HG03196 (cell line): ENCODE measurements around the gene SMURF1.

ENCODE experiments used
- ATAC-seq: cut with Tn5 transposase; IDR thresholded peaks from one replicate; pipeline ENCODE4 v1.9.1; 2021; ENCODE audit not compliant: unreplicated experiment

The SMURF1 gene

GRCh38 chr7:99008181-99008631 lies 135.7 kb downstream of the SMURF1 start:
- no peak for ATAC-seq

- ATAC-seq: no peak
Observed at GRCh38 chr7:99006739-99007424, 137.0 kb downstream of the SMURF1 start.

- no peak for ATAC-seq
Observed at GRCh38 chr7:99005776-99006175, 138.1 kb downstream of the SMURF1 start.

DNA sequence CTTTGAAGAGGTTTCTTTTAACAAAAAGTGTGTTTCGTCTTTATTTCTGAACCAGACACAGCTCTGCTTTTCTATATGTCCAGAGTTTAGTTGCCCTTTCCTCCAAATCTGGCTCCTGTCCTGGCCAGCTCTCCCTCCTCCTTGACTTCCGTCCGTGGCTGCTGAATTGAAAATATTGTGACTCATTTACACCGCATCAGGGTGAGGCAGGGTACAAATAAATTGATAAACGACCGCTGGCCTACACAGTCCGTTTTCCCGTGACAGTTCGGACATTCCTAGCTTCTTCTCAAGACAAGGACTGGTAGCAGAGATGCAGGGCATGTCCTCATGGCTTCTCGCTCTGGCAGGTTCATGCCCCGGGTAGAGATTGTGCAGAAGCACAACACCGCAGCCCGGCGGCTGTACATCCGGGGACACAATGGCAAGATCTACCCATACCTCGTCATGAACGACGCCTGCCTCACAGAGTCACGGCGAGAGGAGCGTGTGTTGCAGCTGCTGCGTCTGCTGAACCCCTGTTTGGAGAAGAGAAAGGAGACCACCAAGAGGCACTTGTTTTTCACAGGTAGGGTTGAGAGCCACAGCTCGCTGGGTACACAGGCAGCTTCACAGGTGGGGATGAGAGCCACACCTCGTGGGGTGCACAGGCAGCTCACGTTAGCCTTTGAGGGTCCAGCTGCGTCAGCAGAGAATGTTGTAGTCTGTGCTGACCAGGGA lies 139.0 kb downstream of the SMURF1 start:
- ATAC-seq: no peak

GRCh38 chr7:99004216-99004615 lies 139.7 kb downstream of the SMURF1 start:
- no peak for ATAC-seq

DNA sequence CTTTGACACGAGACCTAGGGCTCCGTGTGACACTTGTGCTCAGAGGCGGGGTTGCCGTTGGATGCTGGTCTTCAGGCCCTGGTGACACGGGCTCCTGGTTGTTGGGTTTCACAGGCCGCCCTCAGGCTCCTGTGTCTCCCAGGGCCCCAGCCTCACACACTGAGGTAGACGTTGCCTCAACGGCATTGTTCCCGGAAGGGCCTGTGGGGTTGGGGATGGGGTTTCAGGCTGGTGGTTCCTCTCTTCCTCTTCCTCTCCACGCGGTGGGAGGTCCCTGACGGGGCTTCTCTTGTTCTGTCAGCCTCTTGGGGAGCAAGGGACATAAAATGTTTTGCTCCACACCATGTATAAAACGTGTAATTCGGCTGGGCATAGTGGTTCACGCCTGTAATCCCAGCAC lies 140.5 kb downstream of the SMURF1 start:
- ATAC-seq: no peak

DNA sequence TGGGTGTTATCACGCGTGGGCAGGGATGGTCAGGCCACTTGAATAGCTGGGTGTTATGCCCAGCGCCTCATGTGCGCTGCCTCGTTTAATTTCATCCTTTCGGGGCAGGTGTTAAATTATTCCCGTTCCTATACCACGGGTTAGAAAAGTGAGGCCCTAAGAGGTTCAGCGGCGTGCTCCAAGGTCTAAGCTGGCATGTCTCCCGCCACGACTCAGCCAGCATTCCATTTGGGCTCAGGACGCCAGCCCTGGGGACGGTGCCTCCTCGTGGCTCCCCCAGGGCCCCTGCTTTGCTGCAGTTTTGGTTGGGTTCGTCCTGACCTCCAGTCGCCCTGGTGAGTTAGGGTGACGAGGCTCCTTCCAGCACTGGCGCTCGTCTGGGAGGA lies 141.1 kb downstream of the SMURF1 start:
- ATAC-seq: no peak

- no peak for ATAC-seq
Observed at GRCh38 chr7:99002148-99002826, 141.6 kb downstream of the SMURF1 start.

DNA sequence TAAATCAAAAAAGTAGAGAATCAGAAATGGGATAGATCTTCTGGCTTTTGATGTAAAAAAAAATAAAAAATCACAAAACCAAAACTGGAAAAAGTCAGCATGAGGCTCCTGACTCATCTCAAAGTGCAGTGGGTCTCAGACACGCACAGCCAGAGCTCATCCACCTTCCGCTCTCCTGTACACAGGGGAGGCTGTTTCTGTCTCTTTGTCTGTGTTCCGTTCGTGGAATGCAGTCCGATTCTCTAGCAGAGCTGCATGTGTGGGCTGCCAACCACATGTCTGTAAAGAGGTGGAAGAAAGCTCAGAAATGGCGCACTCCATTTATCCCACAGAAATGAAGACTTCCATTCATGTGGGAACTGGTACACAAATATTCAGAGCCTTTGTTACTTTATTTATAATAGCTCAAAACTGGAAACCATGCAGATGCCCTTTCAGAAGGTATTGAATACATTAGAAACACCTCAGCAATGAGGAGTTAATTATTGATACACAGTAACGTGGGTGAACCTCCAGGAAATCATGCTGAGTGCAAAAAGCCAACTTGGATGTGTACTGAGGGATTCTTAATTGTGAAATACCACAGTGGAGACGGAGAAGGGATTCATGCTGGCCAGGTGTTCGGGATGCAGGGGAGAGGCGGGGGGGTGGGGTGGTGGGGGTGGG lies 142.3 kb downstream of the SMURF1 start:
- no peak for ATAC-seq

DNA sequence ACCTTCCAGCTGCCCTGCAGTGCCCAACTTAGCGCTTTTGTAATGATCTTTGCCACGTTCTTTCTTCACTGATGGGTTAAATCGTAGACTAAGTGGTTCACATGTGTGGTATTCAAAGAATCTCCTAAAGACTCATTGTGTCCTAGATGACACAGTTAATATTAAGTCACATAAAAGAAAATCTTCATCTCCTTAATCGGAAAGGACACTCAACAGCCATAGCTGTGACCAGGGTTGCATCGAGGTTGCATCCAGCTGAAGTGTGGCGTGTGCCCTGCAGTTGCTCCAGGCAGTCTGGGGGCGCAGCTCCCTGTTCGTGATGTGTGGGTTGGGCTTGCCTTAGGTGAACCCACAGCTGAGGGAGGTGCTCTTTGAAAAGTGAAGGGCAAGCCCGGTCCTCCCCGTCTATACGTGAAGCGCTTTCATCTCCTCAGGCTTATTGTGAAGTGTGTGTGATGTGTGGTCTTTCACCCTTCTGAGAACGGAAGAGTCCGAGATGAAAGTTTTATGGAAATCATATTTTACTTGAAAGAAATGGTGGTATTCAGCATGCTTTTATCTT lies 142.9 kb downstream of the SMURF1 start:
- no peak for ATAC-seq

- ATAC-seq: no peak
Observed at GRCh38 chr7:99000196-99000903, 143.6 kb downstream of the SMURF1 start.

GRCh38 chr7:98998821-98999725 lies 144.8 kb downstream of the SMURF1 start:
- ATAC-seq: no peak

GRCh38 chr7:98997846-98998245 lies 146.1 kb downstream of the SMURF1 start:
- ATAC-seq: no peak

GRCh38 chr7:98996150-98996552 lies 147.8 kb downstream of the SMURF1 start:
- ATAC-seq: no peak

DNA sequence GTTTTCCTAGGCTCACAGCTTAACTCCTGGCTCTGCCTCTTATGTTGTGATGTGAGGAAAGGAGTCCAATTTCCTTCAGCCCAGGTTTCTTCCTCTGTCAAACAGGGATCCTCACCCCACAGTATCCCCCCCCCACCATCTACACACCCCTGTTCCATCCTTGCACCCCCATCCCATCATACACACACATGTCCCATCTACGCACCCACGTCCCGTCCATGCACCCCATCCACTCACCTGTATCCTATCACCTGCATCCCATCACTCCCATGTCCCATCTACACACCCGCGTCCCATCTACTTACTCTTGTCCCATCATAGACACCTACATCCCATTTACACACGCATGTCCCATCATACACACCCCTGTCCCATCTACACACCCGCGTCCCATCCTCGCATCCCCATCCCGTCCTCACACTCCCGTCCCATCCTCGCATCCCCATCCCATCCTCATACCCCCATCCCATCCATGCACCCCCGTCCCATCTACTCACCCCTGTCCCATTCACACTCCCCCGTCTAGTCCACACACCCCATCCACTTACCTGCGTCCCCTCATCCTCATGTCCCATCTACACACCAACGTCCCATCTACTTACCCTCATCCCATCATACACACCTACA lies 148.3 kb downstream of the SMURF1 start:
- no peak for ATAC-seq

- no peak for ATAC-seq
Observed at GRCh38 chr7:98995111-98995510, 148.8 kb downstream of the SMURF1 start.

GRCh38 chr7:98994046-98994944 lies 149.6 kb downstream of the SMURF1 start:
- no peak for ATAC-seq
